SK-N-SH (cell line): ENCODE results near the gene CASKIN2. TPM values are rescaled to one million over a fixed set of nuclear protein-coding genes. Genes with fewer than 3 reads are reported as not detected.

Experiments used
- CTCF ChIA-PET: fragments of 300-600, 350-600 bp; formaldehyde crosslinking; extraction: SDS; loops from one replicate; lab custom pipeline; 2021; lab: Yijun Ruan, JAX
- POLR2A ChIA-PET: fragments of 350-600 bp; sonication (Branson Sonifier 250); formaldehyde crosslinking; extraction: SDS; loops from one replicate; lab custom pipeline; 2020; ENCODE audit warnings: antibody characterized with exemption, inconsistent platforms; lab: Yijun Ruan, JAX
- DNase-seq: peaks from one replicate; pipeline ENCODE4 v3.0.0; 2012
- H2AFZ ChIP-seq: fragments of 200-600 bp; sonication (generic); 2 replicates; pipeline ENCODE4 v1.8.1; 2016; ENCODE audit warnings: antibody characterized with exemption, mild to moderate bottlenecking, low read depth
- H3F3A ChIP-seq: fragments of 200-600 bp; sonication (generic); replicated peaks from 2 replicates; pipeline ENCODE3; 2016; ENCODE audit warnings: antibody characterized with exemption, mild to moderate bottlenecking; ENCODE audit not compliant: insufficient read depth
- H3K27ac ChIP-seq, 2 experiments: fragments of 200-500 bp in 1 of 2; fragments of 200-600 bp in 1 of 2; sonication (Bioruptor generic) in 1 of 2; sonication (generic), shearing (Covaris generic) in 1 of 2; 2 replicates each; pipeline versions ENCODE4 v1.5.1 to v1.6.1; 2014 to 2016; ENCODE audit warnings: low read depth in 2 of 2, inconsistent platforms in 1 of 2, low read length in 1 of 2, mild to moderate bottlenecking in 1 of 2, mixed read lengths in 1 of 2
- H3K27me3 ChIP-seq: fragments of 200-600 bp; sonication (generic), shearing (Covaris generic); 2 replicates; pipeline ENCODE4 v1.6.1; 2016; ENCODE audit warnings: mixed run types; ENCODE audit not compliant: insufficient read depth
- H3K36me3 ChIP-seq, 2 experiments: fragments of 200-500 bp in 1 of 2; fragments of 200-600 bp in 1 of 2; sonication (Bioruptor generic) in 1 of 2; sonication (generic) in 1 of 2; replicated peaks in 1 of 2; 2 replicates each; pipeline versions ENCODE3 to v1.5.1; 2014 to 2016; ENCODE audit warnings: low read length in 1 of 2, mild to moderate bottlenecking in 1 of 2; ENCODE audit not compliant: insufficient read depth in 2 of 2, control insufficient read depth in 1 of 2
- H3K4me1 ChIP-seq, 2 experiments: fragments of 200-500 bp in 1 of 2; fragments of 200-600 bp in 1 of 2; sonication (Bioruptor generic) in 1 of 2; sonication (generic), shearing (Covaris generic) in 1 of 2; 2 replicates each; pipeline versions ENCODE4 v1.5.1 to v1.6.1; 2014 to 2016; ENCODE audit warnings: low read depth in 1 of 2, low read length in 1 of 2, mixed run types in 1 of 2; ENCODE audit not compliant: insufficient read depth in 2 of 2, control insufficient read depth in 1 of 2
- H3K4me2 ChIP-seq: fragments of 200-600 bp; sonication (generic), shearing (Covaris generic); 2 replicates; pipeline ENCODE4 v1.6.1; 2017; ENCODE audit warnings: mixed run types
- H3K4me3 ChIP-seq, 2 experiments: fragments of 200-500 bp in 1 of 2; fragments of 200-600 bp in 1 of 2; sonication (Bioruptor generic) in 1 of 2; sonication (generic), shearing (Covaris generic) in 1 of 2; 2 replicates each; pipeline versions ENCODE4 v1.5.1 to v1.8.1; 2014 to 2016; ENCODE audit warnings: low read depth in 2 of 2, inconsistent platforms in 1 of 2, low read length in 1 of 2, mild to moderate bottlenecking in 1 of 2, mixed read lengths in 1 of 2, moderate library complexity in 1 of 2
- H3K79me2 ChIP-seq: fragments of 200-600 bp; sonication (generic); 2 replicates; pipeline ENCODE4 v1.8.1; 2017; ENCODE audit warnings: mild to moderate bottlenecking; ENCODE audit not compliant: insufficient read depth
- H3K9ac ChIP-seq: fragments of 200-600 bp; sonication (generic); 2 replicates; pipeline ENCODE4 v1.6.1; 2017; ENCODE audit warnings: mixed run types
- H3K9me2 ChIP-seq: fragments of 200-600 bp; sonication (generic); 2 replicates; pipeline ENCODE4 v1.6.1; 2017; ENCODE audit warnings: mixed run types
- H3K9me3 ChIP-seq: fragments of 200-600 bp; sonication (generic); 2 replicates; pipeline ENCODE4 v1.6.1; 2017; ENCODE audit warnings: mixed run types, mild to moderate bottlenecking, moderate library complexity
- H4K20me1 ChIP-seq: fragments of 200-600 bp; sonication (generic); 2 replicates; pipeline ENCODE4 v1.6.1; 2017; ENCODE audit warnings: mild to moderate bottlenecking, mixed run types; ENCODE audit not compliant: insufficient read depth
- CTCF ChIP-seq: fragments of 200-600 bp; sonication (generic); IDR thresholded peaks from 2 replicates; pipeline ENCODE4 v1.6.1; 2017; ENCODE audit warnings: antibody characterized with exemption, mild to moderate bottlenecking, moderate library complexity
- FOXJ3 ChIP-seq: sonication (generic); formaldehyde crosslinking; IDR thresholded peaks from 2 replicates; pipeline ENCODE4 v1.5.1; 2020; ENCODE audit warnings: mild to moderate bottlenecking, missing genetic modification reagents
- FOXM1 ChIP-seq: IDR thresholded peaks from 2 replicates; pipeline ENCODE4 v1.4.0; 2012; ENCODE audit warnings: low read depth, mild to moderate bottlenecking
- GABPA ChIP-seq: IDR thresholded peaks from 2 replicates; pipeline ENCODE4 v1.4.0; 2012; ENCODE audit warnings: low read depth, mild to moderate bottlenecking
- IRF3 ChIP-seq: fragments of 150-350 bp; IDR thresholded peaks from 2 replicates; pipeline ENCODE4 v1.6.1; 2016; ENCODE audit warnings: mild to moderate bottlenecking, low read depth, low read length
- JUND ChIP-seq: IDR thresholded peaks from 2 replicates; pipeline ENCODE4 v1.4.0; 2012
- NRF1 ChIP-seq: IDR thresholded peaks from 2 replicates; pipeline ENCODE4 v1.6.1; 2012; ENCODE audit warnings: low read depth, mild to moderate bottlenecking, low read length
- PBX3 ChIP-seq: IDR thresholded peaks from 2 replicates; pipeline ENCODE4; 2012
- RAD21 ChIP-seq: IDR thresholded peaks from 2 replicates; pipeline ENCODE4 v1.6.1; 2012; ENCODE audit warnings: mild to moderate bottlenecking, low read length
- RFX5 ChIP-seq: IDR thresholded peaks from 2 replicates; pipeline ENCODE4 v1.6.1; 2012; ENCODE audit warnings: mild to moderate bottlenecking, improper control_type of control experiment, low read length
- TAF1 ChIP-seq: IDR thresholded peaks from 2 replicates; pipeline ENCODE4 v1.6.1; 2012; ENCODE audit warnings: low read depth, mild to moderate bottlenecking, low read length, moderate library complexity, borderline replicate concordance
- USF1 ChIP-seq: IDR thresholded peaks from 2 replicates; pipeline ENCODE4 v1.4.0; 2012; ENCODE audit warnings: low read depth, borderline replicate concordance
- YY1 ChIP-seq: IDR thresholded peaks from 2 replicates; pipeline ENCODE4 v1.4.0; 2012; ENCODE audit warnings: low read depth, mild to moderate bottlenecking
- WGBS: methylation state at CpG from one replicate; pipeline ENCODE4 v1.1.6; 2017; ENCODE audit warnings: low lambda C conversion rate; 5-methylcytosine and 5-hydroxymethylcytosine counted together
- polyA plus RNA-seq, 3 experiments: library from polyadenylated mRNA; depleted of rRNA; stranded (reverse); fragments of >200 nt; gene quantifications; 2 replicates each; pipeline ENCODE4 v1.2.3, GENCODE V29; 2012
- TF ChIP-seq, protein P1 (sequence below): IDR thresholded peaks from 2 replicates; pipeline ENCODE4 v1.4.0; 2012; ENCODE audit warnings: low read depth

CASKIN2 gene
- polyA plus RNA-seq, 1 of the 3 experiments (the other 2 are of a cell fraction) = 6.5 TPM

DNA sequence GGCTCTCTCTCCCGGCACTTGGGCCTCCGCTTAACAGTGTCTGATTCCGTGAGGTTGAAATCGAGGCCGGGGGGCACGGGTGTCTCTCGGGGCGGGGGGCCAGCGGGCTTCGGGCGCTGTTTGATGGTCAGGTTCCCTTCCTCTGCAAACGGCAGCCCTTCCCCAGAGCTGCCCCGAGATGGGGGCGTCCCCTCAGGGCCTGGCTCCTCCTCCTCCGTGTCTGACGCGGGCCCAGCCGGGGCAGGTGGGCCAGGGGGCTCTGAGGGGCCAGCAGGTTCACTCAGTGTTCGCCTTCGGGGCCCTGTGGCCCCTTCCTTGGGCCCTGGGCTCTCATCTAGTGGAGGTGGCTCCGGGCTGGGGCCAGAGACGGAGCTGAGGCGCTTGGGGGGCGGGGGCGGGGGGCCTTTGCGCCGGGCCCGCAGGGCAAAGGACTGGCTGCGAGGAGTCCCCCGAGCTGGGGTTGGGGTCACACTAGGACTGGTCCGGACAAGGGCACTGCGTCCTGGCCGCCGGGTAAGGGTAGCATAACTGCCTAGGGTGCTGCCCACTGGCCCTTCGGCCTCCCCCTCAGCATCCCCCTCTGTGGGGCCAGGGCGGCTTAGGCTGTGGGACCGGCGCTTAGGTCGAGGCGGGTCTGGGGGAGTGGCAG lies 13.1 kb downstream of the CASKIN2 start:
- ChIA-PET CTCF (interaction anchor here (0.7 to 5.6 kb wide), 11 partner anchors 8 to 263 kb away, joined by 3 to 37 read pairs (median 6); partner anchors contain the start of genes LLGL2 and TSEN54), POLR2A (interaction anchor here (1.2 to 1.3 kb wide), 2 partner anchors 8 to 14 kb away, joined by 3 to 10 read pairs; partner anchors contain the start of gene TSEN54)
- whole genome bisulfite sequencing = 94% methylated on average over 29 of the region's 40 CpGs
- Histone ChIP-seq H3K36me3 (peaks cover 10 to 69% of the 10 kb centered on the region in 2 experiments), H2AFZ (no peak overlapping the region), H3K79me2 (no peaks in the 10 kb centered on the region), H3K4me3 (no peak overlapping the region), H4K20me1 (0 out of 2 replicates have a peak, but pooled peaks cover 2% of the 10 kb centered on the region), H3K4me1 (no peaks in the 10 kb centered on the region), H3K27me3 (no peaks in the 10 kb centered on the region), H3K9ac (no peak overlapping the region), H3K4me2 (no peak overlapping the region), H3F3A (peaks cover 4% of the 10 kb centered on the region), H3K9me3 (no peaks in the 10 kb centered on the region), H3K27ac (no peak overlapping the region), H3K9me2 (no peaks in the 10 kb centered on the region)
- DNase-seq = no peak
- TF ChIP-seq TAF1 = no peak
- TF ChIP-seq RAD21 = no peak
- no peak for TF ChIP-seq FOXJ3
- no peak for TF ChIP-seq GABPA
- TF ChIP-seq, protein P1, sequence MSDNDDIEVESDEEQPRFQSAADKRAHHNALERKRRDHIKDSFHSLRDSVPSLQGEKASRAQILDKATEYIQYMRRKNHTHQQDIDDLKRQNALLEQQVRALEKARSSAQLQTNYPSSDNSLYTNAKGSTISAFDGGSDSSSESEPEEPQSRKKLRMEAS = no peak
- TF ChIP-seq CTCF = no peak
- no peak for TF ChIP-seq IRF3
- TF ChIP-seq YY1 = no peak
- TF ChIP-seq USF1 = no peak
- TF ChIP-seq RFX5 = no peak
- TF ChIP-seq NRF1 = no peak
- no peak for TF ChIP-seq PBX3
- no peak for TF ChIP-seq JUND
- no peak for TF ChIP-seq FOXM1
